ENCODE measurements around the gene CTBP1. TPM values are rescaled to one million over a fixed set of nuclear protein-coding genes. Genes with fewer than 3 reads are reported as not detected.

Gene CTBP1
- total RNA-seq, 1 experiment from 2014 or later, result 136 TPM

GRCh38 chr4:1195109-1195671, 53.7 kb downstream of the CTBP1 start:
- WGBS (ENCODE audit: extremely low coverage, insufficient read length, low lambda C conversion rate), result no CpG with 5 or more reads among the region's 29 CpGs

More at GRCh38 chr4:1195109-1195671, 53.7 kb downstream of the CTBP1 start:
- H3K4me2 ChIP-seq (ENCODE audit: insufficient read depth, insufficient read length, low read length), result no peak overlapping the region
- no peak overlapping the region for H3K23ac ChIP-seq (ENCODE audit: insufficient read length, low read depth, low read length)
- no peak overlapping the region for H4K91ac ChIP-seq (ENCODE audit: insufficient read length, low read depth, low read length)
- H3K79me2 ChIP-seq (ENCODE audit: insufficient read depth, low read length), result no peaks in the 10 kb centered on the region
- H2BK20ac ChIP-seq (ENCODE audit: low read depth, low read length, poor library complexity, severe bottlenecking), result no peak overlapping the region
- no peak overlapping the region for H2AK5ac ChIP-seq (ENCODE audit: insufficient read length, low read length)
- H3K18ac ChIP-seq (ENCODE audit: insufficient read length, low read depth, low read length), result no peak overlapping the region
- Mint-ChIP-seq H3K4me1 (no peaks in the 10 kb centered on the region), H3K27ac (no peak overlapping the region), H3K9me3 (peaks cover 0 to 2% of the 10 kb centered on the region in 2 experiments; a peak in 1 of 5 replicates), H3K27me3 (ENCODE audit: low read depth) (peaks cover 12% of the 10 kb centered on the region), H3K4me3 (no peak overlapping the region), H3K36me3 (ENCODE audit: insufficient read depth in 1 of 3, low read depth in 3 of 3) (no peaks in the 10 kb centered on the region; a peak in 1 of 7 replicates)
- H2BK5ac ChIP-seq (ENCODE audit: insufficient read length, low read length), result no peak overlapping the region
- TF ChIP-seq CTCF (conservative IDR thresholded peaks at IDR 0.05), result no peak
- H3K56ac ChIP-seq (ENCODE audit: insufficient read length, low read depth, low read length), result no peak overlapping the region
- no peak overlapping the region for H2BK120ac ChIP-seq (ENCODE audit: low read depth, low read length, poor library complexity, severe bottlenecking)
- no peak overlapping the region for H3K4ac ChIP-seq (ENCODE audit: low read depth, low read length)
- no peaks in the 10 kb centered on the region for H4K20me1 ChIP-seq (ENCODE audit: control insufficient read depth, insufficient read depth, insufficient read length)
- H4K5ac ChIP-seq (ENCODE audit: insufficient read length, low read depth, low read length), result no peak overlapping the region
- H2AFZ ChIP-seq (ENCODE audit: low read length), result no peak overlapping the region
- H2BK12ac ChIP-seq (ENCODE audit: insufficient read length, low read depth, low read length), result no peak overlapping the region
- no peak overlapping the region for H4K8ac ChIP-seq (replicated peaks; ENCODE audit: insufficient read length, low read depth, low read length)
- no peak overlapping the region for H3T11ph ChIP-seq (ENCODE audit: low read length)
- no peaks in the 10 kb centered on the region for H3K79me1 ChIP-seq (ENCODE audit: insufficient read depth, low read depth, low read length, poor library complexity, severe bottlenecking)
- H3K9me3 ChIP-seq (ENCODE audit: control insufficient read depth, low read depth, low read length), result no peaks in the 10 kb centered on the region
- no peaks in the 10 kb centered on the region for H3K23me2 ChIP-seq (ENCODE audit: insufficient read length, low read depth, low read length, poor library complexity, severe bottlenecking)
- no peak for DNase-seq
- no peak overlapping the region for H3K9ac ChIP-seq (ENCODE audit: extremely low read depth, insufficient read length, low read length)
- H3K14ac ChIP-seq (ENCODE audit: insufficient read depth, low read length), result no peak overlapping the region; the same call in 1 of the 2 replicates
- no peaks in the 10 kb centered on the region for H3K27me3 ChIP-seq (ENCODE audit: insufficient read depth, low read length)
- H3K4me1 ChIP-seq (ENCODE audit: insufficient read depth, low read length), result no peaks in the 10 kb centered on the region
- no peak overlapping the region for H3K27ac ChIP-seq (ENCODE audit: insufficient read length, low read depth, low read length)
- no peak overlapping the region for H2BK15ac ChIP-seq (ENCODE audit: low read depth, low read length)

Data from H9 (cell line).